Stomach (tissue), 9 donors: Measurements from ENCODE around the gene AKAP8L. TPM values are rescaled to one million over a fixed set of nuclear protein-coding genes. Genes with fewer than 3 reads are reported as not detected.

ENCODE experiments used
- DNase-seq, 2 donors: peaks; one replicate each; pipeline versions ENCODE4 v3.0.0 to v3.0.0-alpha.2; 2013 to 2019
- H3K27ac ChIP-seq, 5 donors: fragments of 200-600 bp in 4 of 5; sonication (generic) in 4 of 5; one replicate each; pipeline ENCODE4 v1.5.1; 2013 to 2019; ENCODE audit warnings: mild to moderate bottlenecking in 1 of 5, moderate library complexity in 1 of 5
- H3K27me3 ChIP-seq, 3 donors: fragments of 200-600 bp; sonication (generic); one replicate each; pipeline ENCODE4 v1.5.1; 2017 to 2019; ENCODE audit warnings: mixed run types in 1 of 3
- H3K36me3 ChIP-seq, 4 donors: fragments of 200-600 bp; sonication (generic); 1 replicate in 3 of 4; 2 replicates in 1 of 4; pipeline ENCODE4 v1.5.1; 2016 to 2019
- H3K4me1 ChIP-seq, 4 donors: fragments of 200-600 bp; sonication (generic); one replicate each; pipeline ENCODE4 v1.5.1; 2016 to 2019
- H3K4me3 ChIP-seq, 4 donors: fragments of 200-600 bp; sonication (generic) in 3 of 4; one replicate each; pipeline ENCODE4 v1.5.1; 2016 to 2019; ENCODE audit warnings: mild to moderate bottlenecking in 1 of 4
- H3K9me3 ChIP-seq, 4 donors: fragments of 200-600 bp; sonication (generic); one replicate each; pipeline ENCODE4 v1.5.1; 2016 to 2019
- EP300 ChIP-seq: sonication (generic); formaldehyde crosslinking; IDR thresholded peaks from one replicate; pipeline ENCODE4 v1.6.1; 2017; ENCODE audit warnings: antibody characterized with exemption
- POLR2A ChIP-seq, 4 donors: fragments of 450-650 bp; IDR thresholded peaks; one replicate each; pipeline ENCODE4 v1.6.1; 2016; ENCODE audit warnings: antibody characterized with exemption in 4 of 4, control low read depth in 2 of 4, mild to moderate bottlenecking in 1 of 4, moderate library complexity in 1 of 4
- POLR2AphosphoS5 ChIP-seq, 3 donors: sonication (generic); formaldehyde crosslinking; IDR thresholded peaks; one replicate each; pipeline ENCODE4 v1.6.1; 2016; ENCODE audit warnings: antibody characterized with exemption in 3 of 3
- WGBS, 5 donors: extraction: QIAGEN DNeasy Blood & Tissue Kit in 3 of 5; methylation state at CpG; one replicate each; pipeline versions ENCODE4 v1.1.5 to v1.1.7; 2013 to 2018; 5-methylcytosine and 5-hydroxymethylcytosine counted together
- intact Hi-C: fragments of 100-400 bp; cut with DNase I; formaldehyde crosslinking; loops from one replicate; pipeline ENCODE4 v1.15.1; 2023; ENCODE audit warnings: low total_unique reads
- polyA plus RNA-seq, 3 donors: library from polyadenylated mRNA; stranded (reverse); fragments of 200-250 nt; gene quantifications; one replicate each; pipeline ENCODE4 v1.2.3, GENCODE V29; 2013
- total RNA-seq, 5 donors: library from RNA; depleted of rRNA; stranded (reverse); fragments of >200 nt; gene quantifications; one replicate each; pipeline versions ENCODE4 v1.1.0 to v1.2.3, GENCODE V29; 2014 to 2016
- TF ChIP-seq, protein P1 (sequence below), 7 experiments: fragments of 450-650 bp in 4 of 7; fragments of 200-600 bp in 3 of 7; sonication (generic) in 3 of 7; IDR thresholded peaks; one replicate each; pipeline ENCODE4 v1.5.1; 2016 to 2019; ENCODE audit warnings: antibody characterized with exemption in 7 of 7, control low read depth in 2 of 7, mild to moderate bottlenecking in 1 of 7
- donor health status: healthy with polysubstance abuse.
- donor health status: Bipolar disorder and iron deficiency.
- donor health status: healthy.

Gene AKAP8L
- total and polyA plus RNA-seq, 8 donors, result 67.8 to 320 (median 91.6) TPM

DNA sequence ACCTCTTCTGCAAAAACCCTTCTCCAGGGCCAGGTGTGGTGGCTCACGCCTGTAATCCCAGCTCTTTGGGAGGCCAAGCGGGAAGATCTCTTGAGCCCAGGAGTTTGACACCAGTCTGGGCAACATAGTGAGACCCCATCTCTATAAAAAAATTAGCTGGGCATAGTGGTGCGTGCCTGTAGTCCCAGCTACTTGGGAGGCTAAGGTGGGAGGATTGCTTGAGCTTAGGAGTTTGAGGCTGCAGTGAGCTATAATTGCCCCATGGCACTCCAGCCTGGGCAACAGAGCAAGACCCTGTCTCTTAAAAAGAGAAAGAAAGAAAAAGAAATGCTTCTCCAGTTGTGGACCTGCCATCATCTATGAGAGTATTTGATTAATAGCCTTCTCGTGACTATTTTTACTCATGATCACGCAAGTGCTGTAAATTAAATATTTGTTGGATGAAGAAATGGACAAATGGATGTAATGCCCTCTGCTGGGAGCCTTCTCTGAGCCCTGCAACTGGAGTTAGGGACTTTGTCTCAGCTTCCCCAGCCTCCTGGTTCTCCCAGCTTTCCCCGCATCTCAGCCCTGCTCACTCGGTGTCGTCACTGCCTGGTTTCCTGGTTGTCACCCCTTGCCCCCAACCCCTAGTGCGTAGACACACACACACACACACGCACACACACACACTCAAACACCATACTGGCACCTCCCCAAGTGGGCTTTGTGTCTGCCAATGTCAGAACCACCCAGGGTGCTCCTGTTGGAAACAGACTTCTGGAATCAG is 18.8 kb upstream of the AKAP8L start:
- 40 to 61% (median 50%) methylated on average over 10 of the region's 10 CpGs for WGBS, 5 donors
- Histone ChIP-seq H3K36me3 (peaks cover 0 to 32% (median 9%) of the 10 kb centered on the region in 4 donors), H3K9me3 (no peaks in the 10 kb centered on the region), H3K27ac (peak overlapping the region in 4 of 5 donors; percentile 41 to 73 (median 56)), H3K27me3 (no peaks in the 10 kb centered on the region), H3K4me3 (no peak overlapping the region), H3K4me1 (peaks cover 4 to 33% (median 27%) of the 10 kb centered on the region in 4 donors)
- peak; percentile 35 to 61 for DNase-seq
- TF ChIP-seq, protein P1, sequence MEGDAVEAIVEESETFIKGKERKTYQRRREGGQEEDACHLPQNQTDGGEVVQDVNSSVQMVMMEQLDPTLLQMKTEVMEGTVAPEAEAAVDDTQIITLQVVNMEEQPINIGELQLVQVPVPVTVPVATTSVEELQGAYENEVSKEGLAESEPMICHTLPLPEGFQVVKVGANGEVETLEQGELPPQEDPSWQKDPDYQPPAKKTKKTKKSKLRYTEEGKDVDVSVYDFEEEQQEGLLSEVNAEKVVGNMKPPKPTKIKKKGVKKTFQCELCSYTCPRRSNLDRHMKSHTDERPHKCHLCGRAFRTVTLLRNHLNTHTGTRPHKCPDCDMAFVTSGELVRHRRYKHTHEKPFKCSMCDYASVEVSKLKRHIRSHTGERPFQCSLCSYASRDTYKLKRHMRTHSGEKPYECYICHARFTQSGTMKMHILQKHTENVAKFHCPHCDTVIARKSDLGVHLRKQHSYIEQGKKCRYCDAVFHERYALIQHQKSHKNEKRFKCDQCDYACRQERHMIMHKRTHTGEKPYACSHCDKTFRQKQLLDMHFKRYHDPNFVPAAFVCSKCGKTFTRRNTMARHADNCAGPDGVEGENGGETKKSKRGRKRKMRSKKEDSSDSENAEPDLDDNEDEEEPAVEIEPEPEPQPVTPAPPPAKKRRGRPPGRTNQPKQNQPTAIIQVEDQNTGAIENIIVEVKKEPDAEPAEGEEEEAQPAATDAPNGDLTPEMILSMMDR (IDR thresholded peaks at IDR 0.05), result peak in 2 of 7 experiments; percentile 4 to 37
- peak in 2 of 3 donors; percentile 32 to 40 for TF ChIP-seq POLR2AphosphoS5 (IDR thresholded peaks at IDR 0.05)
- TF ChIP-seq POLR2A (IDR thresholded peaks at IDR 0.05), result no peak
- TF ChIP-seq EP300, result no peak
- intact Hi-C loops, result no loop called here

DNA sequence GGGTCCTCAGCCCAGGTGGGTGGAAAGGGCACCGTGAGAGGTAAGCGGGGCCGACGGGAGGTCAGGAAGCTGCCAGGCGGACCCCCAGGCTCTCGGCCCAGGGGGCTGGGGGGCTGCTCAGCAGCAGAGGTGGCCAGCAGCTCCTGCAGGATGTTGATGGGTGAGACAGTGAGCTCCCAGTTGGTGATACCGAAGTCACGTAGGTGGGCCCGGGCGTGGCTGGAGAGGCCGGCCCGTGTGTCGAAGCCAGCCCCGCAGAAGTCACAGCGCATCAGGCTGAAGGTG is 18.0 kb upstream of the AKAP8L start:
- WGBS, 5 donors, result 82 to 95% (median 90%) methylated on average over 9 to 15 of the region's 15 CpGs
- H3K4me3 ChIP-seq, result no peak overlapping the region
- intact Hi-C loops, result no loop called here

DNA sequence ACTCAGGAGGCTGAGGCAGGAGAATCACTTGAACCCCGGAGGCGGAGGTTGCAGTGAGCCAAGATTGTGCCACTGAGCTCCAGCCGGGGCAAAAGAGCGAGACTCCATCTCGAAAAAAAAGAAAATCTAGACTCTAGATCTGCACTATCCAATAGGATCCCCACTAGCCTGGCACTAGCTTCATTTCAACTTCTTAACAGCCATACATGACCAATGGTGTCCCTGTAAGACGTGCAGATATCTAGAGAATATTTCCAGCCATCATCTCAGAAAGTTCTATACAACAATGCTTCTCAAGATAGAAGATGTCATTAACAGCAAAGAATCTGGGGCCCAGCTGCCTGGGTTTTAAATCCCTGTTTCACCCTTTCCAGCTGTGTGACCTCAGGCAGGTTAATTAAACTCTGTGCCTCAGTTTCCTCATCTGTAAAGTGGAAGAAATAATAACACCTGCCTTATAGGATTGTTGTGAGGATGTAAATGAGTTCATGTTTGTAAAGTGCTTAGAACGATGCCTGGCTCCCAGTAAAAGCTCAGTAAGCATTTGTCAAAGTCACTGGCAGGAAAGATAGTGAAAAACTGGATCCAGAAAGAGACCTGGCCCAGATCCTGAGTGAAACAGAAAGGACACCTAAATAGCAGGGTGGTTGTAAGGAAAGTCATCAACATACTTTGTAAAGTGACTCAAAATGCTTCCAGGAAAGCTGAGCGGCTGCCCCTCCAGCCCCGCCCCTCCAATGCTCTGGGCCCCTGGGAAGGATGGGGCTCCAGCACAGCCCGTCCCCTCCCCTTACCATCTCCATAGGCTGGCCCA is 17.4 kb upstream of the AKAP8L start:
- TF ChIP-seq EP300, result no peak
- TF ChIP-seq, protein P1 (IDR thresholded peaks at IDR 0.05), result no peak
- TF ChIP-seq POLR2A (IDR thresholded peaks at IDR 0.05), result no peak
- TF ChIP-seq POLR2AphosphoS5 (IDR thresholded peaks at IDR 0.05), result no peak
- intact Hi-C loops, result no loop called here
- no peak for DNase-seq
- peak overlapping the region in 2 of 5 donors; percentile 17 to 73 for H3K27ac ChIP-seq
- WGBS, 5 donors, result 83 to 94% (median 89%) methylated on average over 10 of the region's 10 CpGs
- peaks cover 11 to 41% (median 35%) of the 10 kb centered on the region in 4 donors for H3K4me1 ChIP-seq
- H3K36me3 ChIP-seq, result peaks cover 0 to 32% (median 9%) of the 10 kb centered on the region in 4 donors
- H3K27me3 ChIP-seq, result no peaks in the 10 kb centered on the region
- H3K4me3 ChIP-seq, result no peak overlapping the region
- no peaks in the 10 kb centered on the region for H3K9me3 ChIP-seq

More for the DNA sequence above, 18.0 kb upstream of the AKAP8L start:
- H3K9me3 ChIP-seq, result no peaks in the 10 kb centered on the region
- H3K36me3 ChIP-seq, result peaks cover 0 to 32% (median 9%) of the 10 kb centered on the region in 4 donors
- TF ChIP-seq POLR2AphosphoS5 (IDR thresholded peaks at IDR 0.05) (no peak), POLR2A (IDR thresholded peaks at IDR 0.05) (no peak), EP300 (no peak)
- TF ChIP-seq, protein P1 (IDR thresholded peaks at IDR 0.05), result no peak
- H3K27ac ChIP-seq, result peak overlapping the region in 3 of 5 donors; percentile 17 to 73 (median 53)
- no peaks in the 10 kb centered on the region for H3K27me3 ChIP-seq
- DNase-seq, result no peak
- H3K4me1 ChIP-seq, result peaks cover 5 to 35% (median 30%) of the 10 kb centered on the region in 4 donors

DNA sequence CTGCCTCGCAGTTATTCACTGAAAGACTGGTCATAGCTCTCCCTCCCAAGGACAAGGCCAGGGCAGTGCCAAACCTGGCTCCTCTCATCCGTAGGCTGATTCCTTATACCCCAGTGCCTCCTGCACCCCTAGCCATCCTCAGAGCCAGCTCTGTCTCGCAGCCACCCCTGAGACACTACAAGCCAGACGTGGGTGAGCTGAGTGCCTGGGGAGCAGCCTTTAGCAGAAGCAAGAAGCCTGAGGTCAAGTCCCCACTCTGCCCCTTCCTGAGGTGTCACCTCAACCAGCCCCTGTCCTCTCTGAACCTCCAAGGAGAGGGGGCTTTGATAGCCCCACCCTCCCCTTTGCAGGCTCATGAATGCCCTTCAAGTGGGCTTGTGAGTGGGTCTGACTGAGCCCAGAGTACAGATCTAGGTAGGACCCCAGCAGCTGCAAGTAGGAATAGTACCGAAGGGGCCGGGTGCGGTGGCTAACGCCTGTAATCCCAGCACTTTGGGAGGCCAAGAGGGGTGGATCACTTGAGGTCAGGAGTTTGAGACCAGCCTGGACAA is 14.8 kb upstream of the AKAP8L start:
- H3K4me1 ChIP-seq, result peaks cover 27 to 66% (median 57%) of the 10 kb centered on the region in 4 donors
- H3K36me3 ChIP-seq, result peaks cover 0 to 29% (median 17%) of the 10 kb centered on the region in 4 donors
- no peak for DNase-seq
- TF ChIP-seq EP300 (no peak), POLR2A (IDR thresholded peaks at IDR 0.05) (no peak), POLR2AphosphoS5 (IDR thresholded peaks at IDR 0.05) (no peak)
- TF ChIP-seq, protein P1 (IDR thresholded peaks at IDR 0.05), result no peak
- intact Hi-C loops, result no loop called here
- 60 to 67% (median 63%) methylated on average over 8 of the region's 8 CpGs for WGBS, 5 donors
- H3K4me3 ChIP-seq, result peak overlapping the region; percentile 90 to 99 (median 93)
- H3K27me3 ChIP-seq, result no peaks in the 10 kb centered on the region
- H3K9me3 ChIP-seq, result no peaks in the 10 kb centered on the region
- H3K27ac ChIP-seq, result peak overlapping the region in 4 of 5 donors; percentile 88 to 93 (median 90)
